ENCODE results near the gene PCDH12.
"Not testable (repeated sequence)": the region's sequence is repeated elsewhere in the genome, so short reads cannot be mapped to it uniquely, and the experiment has no call there.

Gene PCDH12

DNA sequence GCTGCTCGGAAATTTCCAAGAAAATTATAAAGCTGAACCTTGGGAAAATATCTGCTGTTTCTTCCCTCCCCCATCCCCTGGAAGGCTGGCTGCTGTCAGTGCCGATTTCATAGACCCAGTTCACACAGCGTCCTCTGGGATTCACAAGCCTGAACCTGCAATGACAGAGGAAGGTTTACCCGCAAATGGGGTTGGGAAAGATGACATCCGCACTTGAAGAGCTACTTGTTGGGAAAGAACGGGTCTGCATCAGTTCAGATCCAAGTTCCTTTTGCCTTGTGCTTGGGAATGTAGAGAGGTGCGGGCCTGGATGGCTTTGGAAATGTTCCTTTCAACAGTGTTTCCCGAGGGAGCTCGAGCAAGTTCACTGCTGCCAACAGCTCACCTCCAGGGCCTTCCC lies 13.9 kb downstream of the PCDH12 start:
- in situ Hi-C loops (cut with MboI; ENCODE audit: low sequenced_read_pairs): no loop called here

DNA sequence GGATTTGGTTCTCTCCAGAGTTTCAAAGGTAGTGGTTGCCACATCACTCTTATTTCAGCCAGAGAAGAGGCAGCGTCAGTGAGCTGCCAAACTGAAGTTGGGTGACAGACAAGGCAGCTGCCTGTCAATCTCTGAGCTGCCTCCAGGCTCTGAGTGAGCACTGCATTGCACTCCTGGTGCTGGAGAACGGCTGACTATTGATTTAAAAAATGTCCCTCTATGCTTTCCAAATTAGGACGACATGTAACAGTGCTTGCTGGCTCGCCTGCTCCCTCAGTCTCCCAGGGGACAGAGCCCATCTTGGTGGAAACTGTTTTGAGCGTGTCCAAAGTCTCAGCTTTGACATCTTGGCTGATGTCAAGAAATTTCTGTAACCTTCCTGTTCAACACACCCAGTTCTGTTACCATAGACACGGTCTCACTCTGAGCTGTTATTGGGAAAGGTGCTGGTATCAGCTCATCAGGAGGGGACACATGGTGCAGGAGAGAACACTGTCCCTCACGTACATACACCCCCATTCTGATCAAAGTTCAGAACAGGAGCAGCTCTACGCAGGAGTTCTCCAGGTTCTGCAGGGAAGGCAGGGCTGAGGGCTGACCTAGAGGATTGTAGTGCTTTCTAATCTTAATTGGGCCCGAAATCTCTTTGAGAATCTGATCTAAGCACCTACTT lies 15.7 kb downstream of the PCDH12 start:
- in situ Hi-C loops (cut with MboI; ENCODE audit: low sequenced_read_pairs): no loop called here

DNA sequence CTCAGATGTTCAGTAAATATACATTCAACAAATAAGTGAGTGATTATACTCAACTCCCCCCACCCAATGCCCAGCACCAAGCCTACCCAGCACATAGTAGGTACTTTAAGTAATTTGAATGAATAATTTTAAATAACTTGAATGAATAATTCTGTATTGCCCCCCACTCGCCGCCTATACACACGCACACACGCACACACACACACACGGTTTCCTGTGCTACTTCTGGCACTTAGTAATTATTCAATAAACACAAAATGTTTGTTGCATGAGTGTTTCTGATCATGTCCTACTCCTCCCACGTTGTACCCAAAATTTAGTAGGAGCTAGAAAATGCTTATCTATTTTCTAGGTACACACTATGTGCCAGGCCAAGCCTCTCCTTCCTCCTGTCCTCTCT lies 16.2 kb downstream of the PCDH12 start:
- in situ Hi-C loops (cut with MboI; ENCODE audit: low sequenced_read_pairs): no loop called here

DNA sequence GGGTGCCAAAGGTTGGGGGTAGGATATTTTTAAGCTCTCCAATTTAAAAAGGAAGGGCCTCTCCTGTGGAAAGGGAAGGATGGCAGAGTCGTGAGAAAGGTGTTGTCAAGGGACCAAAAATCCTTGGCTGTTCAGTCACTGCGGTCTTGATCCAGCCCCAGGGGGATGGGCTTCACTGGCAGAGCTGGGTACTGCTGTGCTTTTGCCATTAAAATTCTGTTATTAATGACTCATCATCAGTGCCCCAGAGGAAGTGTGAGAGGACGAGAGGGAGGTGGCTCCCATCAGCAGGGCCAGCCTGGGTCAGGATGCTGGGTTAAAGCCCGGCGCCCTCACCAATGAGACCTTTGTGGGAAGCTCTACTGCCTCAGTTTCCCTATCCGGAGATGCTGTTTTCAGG lies 16.7 kb downstream of the PCDH12 start:
- in situ Hi-C loops (cut with MboI; ENCODE audit: low sequenced_read_pairs): no loop called here

DNA sequence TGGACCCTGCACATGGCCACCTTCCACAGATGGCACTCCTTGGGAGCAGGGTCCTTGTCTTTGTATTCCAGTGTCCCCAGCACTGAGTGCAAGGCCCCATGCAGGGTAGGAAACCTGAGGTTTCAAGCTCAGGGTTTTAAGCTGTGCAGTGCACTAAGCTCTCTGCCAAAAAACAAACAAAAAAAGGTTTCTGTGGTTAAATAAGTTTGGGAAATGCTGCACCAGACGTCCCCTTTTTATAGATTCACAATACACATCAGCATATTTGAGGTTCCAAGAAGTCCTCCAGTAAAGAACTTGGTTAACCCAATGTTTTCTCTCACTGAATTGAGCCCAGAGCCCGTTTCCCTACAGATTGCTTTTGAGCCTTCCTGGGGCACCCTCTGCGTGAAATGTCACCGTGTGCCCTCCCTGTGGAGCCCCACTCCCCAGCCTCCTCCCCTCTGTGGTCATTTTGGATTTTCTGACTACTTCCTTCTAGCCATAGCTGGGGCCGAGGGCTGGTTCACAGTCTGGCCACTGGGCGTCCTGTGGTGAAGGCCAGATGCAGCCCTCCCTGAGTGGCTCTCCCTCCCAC lies 17.2 kb downstream of the PCDH12 start:
- in situ Hi-C loops (cut with MboI; ENCODE audit: low sequenced_read_pairs): no loop called here

DNA sequence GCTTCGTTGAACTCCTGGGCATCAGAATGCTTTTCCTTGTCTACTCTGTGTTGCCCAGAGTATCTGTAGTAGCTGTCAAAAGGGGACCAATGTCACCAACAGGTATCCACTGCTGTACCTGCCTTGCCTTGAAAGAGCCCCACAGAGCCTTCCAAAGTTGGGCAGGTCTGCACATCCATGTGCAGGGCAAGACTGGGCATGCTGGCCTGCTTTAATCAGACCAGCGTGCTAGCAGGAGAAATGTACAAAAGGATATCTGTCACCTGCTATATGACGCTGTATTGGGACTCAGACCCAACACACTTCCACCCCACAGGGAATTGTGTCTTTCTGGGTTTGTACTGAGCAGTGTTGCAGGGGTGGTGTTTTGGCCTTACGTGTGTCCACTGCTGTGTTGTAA lies 22.5 kb downstream of the PCDH12 start:
- in situ Hi-C loops (cut with MboI; ENCODE audit: low sequenced_read_pairs): no loop called here

DNA sequence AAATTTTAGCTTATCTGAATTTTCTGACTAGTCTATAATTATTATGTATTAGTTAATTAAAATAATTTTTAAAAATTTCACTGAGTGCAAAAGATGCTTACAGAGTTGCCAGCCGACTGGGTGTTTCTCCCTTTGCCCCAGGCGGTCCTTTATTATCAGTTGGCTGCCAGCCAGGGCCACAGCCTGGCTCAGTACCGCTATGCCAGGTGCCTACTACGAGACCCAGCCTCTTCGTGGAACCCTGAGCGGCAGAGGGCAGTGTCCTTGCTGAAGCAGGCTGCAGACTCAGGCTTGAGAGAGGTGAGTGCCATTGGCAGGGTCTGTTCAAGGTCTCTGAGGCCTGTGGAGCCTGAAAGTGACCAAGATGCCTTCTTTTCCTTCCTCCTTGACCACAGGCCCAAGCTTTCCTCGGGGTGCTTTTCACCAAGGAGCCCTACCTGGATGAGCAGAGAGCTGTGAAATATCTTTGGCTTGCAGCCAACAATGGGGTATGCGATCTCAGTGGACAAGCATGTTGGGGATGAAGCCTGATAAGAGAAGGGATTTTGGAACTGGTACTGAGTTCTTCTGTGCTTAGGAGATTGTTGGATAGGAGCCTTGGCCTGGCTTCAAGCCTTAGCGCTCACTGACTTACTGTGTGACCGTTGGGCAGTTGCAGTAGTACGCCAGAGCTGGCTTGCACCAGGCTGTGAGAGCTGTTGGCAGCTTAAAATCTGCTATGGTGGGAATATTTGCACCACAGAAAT lies 23.7 kb downstream of the PCDH12 start:
- in situ Hi-C loops (cut with MboI; ENCODE audit: low sequenced_read_pairs): no loop called here

DNA sequence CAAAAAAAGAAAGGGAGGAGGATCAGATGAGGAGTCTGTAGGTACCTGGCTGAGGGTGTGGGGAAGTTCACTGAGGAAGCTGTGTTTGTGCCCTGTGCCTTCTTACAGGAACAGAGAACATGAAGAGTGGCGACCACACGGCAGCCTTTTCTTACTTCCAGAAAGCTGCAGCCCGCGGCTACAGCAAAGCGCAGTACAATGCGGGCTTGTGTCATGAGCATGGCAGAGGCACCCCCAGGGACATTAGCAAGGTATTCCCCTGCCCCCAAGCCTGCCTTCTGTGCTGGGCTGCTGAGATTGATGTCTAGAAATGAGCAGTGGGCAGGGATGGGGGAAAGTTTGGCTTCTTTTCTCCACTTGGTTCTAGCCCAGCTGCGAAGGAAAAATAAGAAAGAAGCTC lies 24.9 kb downstream of the PCDH12 start:
- in situ Hi-C loops (cut with MboI; ENCODE audit: low sequenced_read_pairs): no loop called here

DNA sequence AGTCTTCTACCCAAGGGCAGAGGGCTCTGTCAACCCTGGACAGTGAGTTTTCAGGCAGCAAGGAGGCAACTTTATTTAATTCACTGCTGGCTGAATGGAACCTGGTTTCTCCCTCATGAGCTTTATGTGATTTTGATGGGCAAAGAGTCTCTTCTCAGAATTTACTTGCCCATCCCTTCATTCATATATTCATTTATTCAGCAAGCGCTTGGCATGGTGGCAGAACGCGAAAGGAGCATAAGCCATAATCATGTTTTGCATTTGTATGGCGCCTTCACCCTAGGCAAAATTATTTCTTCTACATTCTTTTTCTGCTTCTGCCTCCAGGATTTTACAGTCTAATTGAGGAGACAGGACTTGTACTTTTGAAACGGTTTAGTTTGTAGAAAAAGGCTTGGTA lies 26.3 kb downstream of the PCDH12 start:
- in situ Hi-C loops (cut with MboI; ENCODE audit: low sequenced_read_pairs): no loop called here

DNA sequence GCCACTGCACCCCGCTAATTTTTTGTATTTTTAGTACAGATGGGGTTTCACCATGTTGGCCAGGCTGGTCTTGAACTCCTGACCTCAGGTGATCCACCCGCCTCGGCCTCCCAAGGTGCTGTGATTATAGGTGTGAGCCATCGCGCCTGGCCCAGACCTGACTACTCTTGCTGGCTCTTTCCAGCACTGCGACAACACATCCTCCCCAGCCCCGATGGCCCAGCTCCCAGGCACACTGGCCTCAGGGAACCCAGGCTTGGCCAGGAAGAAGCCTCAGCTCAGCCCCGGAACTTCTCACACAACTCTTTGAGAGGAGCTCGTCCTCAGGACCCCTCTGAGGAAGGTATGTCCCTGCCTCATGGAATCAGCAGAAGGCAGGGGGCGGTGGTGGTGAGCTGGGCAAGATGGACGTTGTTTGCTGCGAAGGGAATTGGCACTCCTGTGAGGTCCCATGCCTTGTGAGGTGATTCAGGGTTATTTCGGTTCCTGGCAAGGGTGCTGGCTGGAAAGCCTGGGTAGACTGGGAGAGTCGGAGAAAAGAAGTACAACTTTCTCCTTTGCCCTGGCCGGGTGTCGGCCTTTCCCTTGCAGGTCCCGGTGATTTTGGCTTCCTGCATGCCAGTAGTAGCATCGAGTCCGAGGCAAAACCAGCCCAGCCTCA lies 28.5 kb downstream of the PCDH12 start:
- in situ Hi-C loops (cut with MboI; ENCODE audit: low sequenced_read_pairs): no loop called here

DNA sequence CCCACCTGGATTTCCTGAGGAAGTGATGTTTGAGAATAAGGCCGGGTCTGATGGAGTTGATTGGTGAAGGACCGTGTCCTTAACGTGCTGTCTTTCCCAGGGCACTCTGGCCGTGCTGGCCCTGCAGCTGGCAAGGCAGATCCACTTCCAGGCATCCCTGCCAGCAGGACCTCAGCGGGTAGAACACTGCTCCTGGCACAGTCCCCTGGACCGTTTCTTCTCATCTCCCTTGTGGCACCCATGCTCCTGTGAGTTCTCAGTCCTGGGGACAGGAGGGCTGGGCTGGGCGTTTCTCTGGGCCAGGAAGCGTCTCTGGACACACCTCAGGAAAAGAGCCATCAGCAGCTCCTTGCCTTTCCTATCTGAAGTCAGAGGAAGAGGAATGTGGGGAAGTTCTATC lies 30.0 kb downstream of the PCDH12 start:
- in situ Hi-C loops (cut with MboI; ENCODE audit: low sequenced_read_pairs): no loop called here

DNA sequence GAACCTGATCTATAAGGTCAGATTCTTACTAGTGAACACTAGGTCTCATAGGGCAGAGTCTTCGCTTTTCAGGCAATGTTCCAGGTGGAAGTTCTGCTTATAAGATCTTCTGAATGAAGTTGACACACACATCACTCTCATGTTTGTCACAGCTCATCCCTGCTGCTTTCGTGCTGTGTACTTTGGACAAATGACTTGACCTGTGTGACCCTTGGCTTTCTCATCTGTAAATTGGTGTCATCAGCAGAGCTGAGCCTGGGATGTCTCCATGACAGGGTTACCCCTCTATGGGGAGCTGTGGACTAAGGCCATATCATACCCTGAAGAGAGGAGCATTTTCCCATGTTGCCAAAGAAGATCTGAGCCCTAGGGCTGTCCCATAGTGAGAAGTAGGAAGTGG lies 31.6 kb downstream of the PCDH12 start:
- in situ Hi-C loops (cut with MboI; ENCODE audit: low sequenced_read_pairs): no loop called here

DNA sequence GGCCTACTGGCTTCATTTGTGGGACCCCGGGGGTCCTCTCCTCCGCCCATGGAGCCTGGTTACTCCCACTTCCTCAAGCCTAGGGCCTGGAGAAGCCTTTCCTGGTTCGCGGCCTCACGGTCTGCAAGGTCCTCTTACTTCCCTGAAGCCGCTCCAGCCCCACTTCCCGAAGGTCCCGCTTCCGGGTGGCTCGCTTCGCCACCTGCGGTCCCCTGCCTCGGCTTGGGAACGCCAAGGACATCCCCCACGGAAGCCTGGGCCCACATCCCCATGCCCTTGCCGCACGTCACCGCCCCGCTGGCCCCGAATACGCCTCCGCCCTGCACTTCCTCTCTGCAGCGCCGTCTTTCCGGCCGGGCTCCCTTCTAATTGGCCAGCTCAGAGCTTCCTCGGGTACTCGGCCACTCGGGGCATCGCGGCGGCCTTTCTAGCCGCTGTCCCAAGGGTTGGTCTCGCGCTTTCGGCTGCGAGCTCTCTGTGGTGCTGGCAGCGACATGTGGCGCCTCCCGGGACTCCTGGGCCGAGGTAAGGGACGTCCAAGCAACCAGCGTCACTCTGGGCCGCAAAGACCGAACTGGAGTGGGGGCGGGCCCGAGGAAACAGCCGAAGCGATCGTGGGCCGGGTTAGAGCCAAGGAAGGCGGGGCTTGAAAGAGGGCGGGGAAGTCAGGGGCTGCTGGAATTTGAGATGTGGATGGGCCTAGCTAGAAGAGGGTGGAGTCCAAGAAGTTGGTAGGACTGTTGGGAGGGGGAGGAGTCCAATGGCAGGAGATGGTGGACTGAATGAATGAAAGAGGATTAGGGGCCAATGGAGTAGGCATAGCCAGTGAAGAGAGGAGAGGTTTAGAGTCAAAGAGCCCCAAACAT lies 34.3 kb downstream of the PCDH12 start, which contains the start of gene DELE1:
DELE1 (plus strand) TSS at position 424 of the 866 bp plus-strand sequence; CDS start at position 495, 71 bp downstream.
- in situ Hi-C loops (cut with MboI; ENCODE audit: low sequenced_read_pairs): no loop called here

DNA sequence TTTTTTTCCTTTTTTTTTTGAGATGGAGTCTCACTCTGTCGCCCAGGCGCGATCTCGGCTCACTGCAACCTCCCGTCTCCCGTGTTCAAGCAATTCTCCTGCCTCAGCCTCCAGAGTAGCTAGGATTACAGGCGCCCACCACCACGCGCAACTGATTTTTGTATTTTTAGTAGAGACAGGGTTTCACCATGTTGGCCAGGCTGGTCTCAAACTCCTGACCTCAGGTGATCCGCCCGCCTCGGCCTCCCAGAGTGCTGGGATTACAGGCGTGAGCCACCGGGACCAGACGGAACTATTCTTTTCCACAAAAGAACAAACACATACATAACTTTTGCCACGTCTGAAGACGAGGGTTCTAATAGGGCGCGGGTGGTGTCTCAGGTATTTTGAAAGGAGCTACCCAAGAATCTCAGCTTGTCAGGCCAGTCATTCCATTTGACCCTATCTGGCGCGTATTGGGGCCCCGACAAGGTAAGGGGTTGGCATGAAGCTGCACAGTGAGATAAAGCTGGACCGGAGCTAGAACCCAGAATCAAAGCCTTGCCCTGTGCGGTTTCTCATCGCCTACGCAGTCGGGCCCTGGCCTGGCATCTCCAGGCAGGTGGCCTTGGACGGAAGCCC lies 35.1 kb downstream of the PCDH12 start:
- in situ Hi-C loops (cut with MboI; ENCODE audit: low sequenced_read_pairs): not testable (repeated sequence)

DNA sequence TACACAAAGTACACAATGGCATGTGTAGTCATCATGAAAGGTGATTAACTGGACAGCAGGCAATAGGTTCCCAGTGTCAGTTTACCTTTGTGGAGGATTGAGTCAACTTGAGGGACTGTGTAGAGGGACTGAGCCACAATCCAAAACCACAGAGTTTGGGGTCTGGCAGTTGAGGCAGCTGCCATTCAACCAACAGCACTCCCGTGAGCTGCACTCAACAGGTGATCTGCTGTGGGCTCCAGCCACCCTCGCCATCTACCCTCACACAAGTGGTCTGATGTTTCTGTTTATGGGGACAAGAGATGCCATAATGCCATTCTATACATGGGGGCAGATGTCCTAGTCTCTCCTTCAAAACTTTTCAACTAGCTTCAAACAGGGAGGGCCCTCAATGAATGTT lies 37.2 kb downstream of the PCDH12 start:
- in situ Hi-C loops (cut with MboI; ENCODE audit: low sequenced_read_pairs): no loop called here

DNA sequence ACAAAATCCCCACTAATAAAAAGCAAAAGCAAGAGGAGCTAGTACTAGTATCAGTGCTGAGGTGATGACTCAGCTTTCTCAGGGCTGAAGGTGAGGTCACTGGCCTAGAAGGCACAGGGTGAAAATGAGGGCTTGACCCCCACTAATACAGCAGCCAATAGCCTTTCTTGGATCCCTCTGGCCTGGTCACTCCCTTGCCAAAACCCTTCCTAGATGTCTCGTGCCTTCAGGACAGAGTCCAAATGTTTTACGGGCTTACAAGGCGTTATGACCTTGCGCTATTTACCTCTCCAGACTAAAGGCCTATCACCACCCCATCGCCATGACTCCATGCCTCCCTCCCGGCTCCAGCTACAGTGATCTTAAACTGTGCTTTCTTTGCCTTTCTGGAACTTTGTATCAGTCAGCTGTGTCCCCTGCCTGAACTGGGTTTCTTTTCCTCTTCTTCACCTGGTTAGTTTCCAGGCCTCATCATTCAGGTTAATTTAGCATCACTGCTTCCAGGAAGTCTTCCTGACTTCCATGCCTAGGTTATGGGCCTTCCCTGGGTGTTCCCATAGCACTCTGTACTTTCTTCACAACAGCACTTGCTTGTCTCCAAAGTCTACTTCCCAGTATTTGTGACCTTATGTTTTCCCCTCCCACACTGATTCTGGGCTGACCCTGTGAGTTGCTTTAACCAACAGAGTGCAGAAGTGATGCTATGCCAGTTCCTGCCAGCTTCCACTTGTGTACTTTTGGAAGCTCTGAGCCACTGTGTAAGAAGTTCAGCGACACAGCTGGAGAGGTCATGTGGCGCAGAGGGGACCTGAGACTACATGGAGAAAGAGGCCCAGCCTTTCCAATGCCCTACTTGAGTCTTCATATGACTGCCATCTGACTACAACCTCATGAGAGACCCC lies 38.5 kb downstream of the PCDH12 start:
- in situ Hi-C loops (cut with MboI; ENCODE audit: low sequenced_read_pairs): no loop called here

DNA sequence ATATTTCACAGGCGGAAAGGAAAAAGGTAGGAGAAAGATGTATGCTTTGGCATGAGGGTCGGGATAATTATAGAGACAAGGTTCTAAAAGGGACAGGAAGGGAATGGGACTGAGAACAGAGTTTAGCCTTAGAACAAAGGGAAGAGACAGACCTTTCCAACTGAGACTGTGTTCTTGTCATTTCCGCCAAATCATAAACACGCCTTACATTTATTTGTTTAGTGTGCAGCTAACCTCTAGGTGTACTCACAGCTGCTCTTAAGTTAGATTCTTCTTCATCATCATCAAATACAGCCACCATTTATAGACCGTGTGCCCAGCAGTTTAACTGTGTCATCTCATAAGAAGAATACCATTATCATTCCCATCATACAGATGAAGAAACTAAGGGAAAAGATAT lies 40.2 kb downstream of the PCDH12 start:
- in situ Hi-C loops (cut with MboI; ENCODE audit: low sequenced_read_pairs): no loop called here

DNA sequence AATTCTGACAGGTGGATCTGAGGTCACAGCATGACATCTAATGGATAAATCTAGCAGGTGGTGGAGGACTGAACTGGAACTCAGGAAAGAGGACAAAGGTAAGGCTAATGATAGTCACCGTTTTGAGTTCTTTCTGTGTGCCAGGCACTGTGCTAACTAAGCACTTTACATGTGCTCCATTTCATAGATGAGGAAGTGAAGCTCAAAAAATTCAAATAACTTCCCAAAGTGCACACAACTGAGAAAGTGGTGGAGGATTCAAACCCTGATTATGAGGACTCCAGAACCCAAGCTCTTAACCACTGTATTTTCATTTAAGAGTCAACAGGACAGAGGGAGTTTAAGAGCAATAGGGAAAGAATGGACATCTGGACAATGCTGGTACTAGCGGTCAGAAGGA lies 41.5 kb downstream of the PCDH12 start:
- in situ Hi-C loops (cut with MboI; ENCODE audit: low sequenced_read_pairs): no loop called here

DNA sequence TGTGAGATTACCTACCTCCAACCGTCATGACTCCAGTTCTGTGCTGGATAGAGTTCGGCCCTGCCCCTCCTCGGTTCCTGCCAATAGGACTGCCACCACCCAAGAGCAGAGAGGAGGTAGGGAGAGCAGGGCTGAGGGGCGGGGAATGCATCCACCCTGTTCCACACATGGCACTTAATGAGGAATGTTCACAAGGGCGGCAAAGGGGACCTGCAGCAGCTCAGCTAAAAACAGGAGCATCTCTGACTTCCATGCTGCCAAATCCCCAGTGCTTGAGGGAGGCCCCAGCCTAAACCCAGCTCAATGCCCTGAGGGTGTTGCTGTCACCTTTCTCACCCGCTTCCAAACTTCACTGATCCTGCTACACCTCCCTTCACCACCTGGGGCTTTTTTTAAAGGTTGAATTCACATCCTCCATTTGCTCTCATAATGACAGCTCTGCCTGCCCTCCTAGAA lies 42.1 kb downstream of the PCDH12 start:
- in situ Hi-C loops (cut with MboI; ENCODE audit: low sequenced_read_pairs): no loop called here

Measured in HL-60/S4 treated with phorbol 12-myristate 13-acetate at 8.2 ng/mL for 4 days and 3 days (cell line).